Lower leg skin (tissue), 3 donors: ENCODE measurements around the gene CDON.

Experiments
- POLR2A ChIP-seq, 2 donors: fragments of 450-650 bp; IDR thresholded peaks; one replicate each; pipeline ENCODE4 v1.6.1; 2016 to 2017; ENCODE audit warnings: antibody characterized with exemption in 2 of 2, mild to moderate bottlenecking in 1 of 2, moderate library complexity in 1 of 2
- TF ChIP-seq, protein P1 (sequence below), 3 donors: fragments of 450-650 bp; IDR thresholded peaks; one replicate each; pipeline ENCODE4 v1.5.1; 2016; ENCODE audit warnings: antibody characterized with exemption in 3 of 3, mild to moderate bottlenecking in 3 of 3, moderate library complexity in 2 of 3

DNA sequence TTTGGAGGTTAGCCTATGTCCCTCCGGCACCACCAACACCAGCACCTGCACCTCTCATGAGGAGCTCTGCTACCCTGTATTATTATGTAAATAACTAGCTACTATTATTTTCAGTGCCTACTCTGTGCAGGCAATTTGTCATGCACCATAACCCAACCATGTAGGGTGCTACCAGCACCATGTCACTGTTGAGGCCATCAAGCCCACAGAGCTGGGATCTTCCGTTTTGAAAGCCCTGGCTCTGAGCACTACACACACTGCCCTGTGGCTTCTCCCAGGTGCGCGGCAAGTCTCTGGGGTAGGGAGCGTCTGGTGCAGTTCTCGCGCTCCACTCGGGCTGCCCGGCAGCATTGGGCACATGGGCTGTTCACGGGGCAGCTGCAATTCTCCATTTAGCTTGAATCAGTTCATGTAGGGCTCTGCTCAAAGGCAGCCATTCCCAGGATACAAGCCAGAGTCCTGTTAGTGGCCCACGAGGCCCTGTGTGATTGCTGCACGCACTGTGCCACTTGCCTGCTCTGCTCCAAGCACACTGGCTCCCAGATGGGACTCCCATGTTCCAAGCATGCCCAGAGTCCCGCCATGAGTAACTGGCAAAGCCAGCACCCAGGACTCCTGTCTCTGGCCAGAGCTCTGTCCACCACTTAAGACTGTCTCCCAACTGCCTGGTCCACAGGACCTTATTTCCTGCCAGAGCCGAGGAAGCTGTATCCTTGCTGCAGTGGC lies 42.5 kb upstream of the CDON start:
- TF ChIP-seq, protein P1, sequence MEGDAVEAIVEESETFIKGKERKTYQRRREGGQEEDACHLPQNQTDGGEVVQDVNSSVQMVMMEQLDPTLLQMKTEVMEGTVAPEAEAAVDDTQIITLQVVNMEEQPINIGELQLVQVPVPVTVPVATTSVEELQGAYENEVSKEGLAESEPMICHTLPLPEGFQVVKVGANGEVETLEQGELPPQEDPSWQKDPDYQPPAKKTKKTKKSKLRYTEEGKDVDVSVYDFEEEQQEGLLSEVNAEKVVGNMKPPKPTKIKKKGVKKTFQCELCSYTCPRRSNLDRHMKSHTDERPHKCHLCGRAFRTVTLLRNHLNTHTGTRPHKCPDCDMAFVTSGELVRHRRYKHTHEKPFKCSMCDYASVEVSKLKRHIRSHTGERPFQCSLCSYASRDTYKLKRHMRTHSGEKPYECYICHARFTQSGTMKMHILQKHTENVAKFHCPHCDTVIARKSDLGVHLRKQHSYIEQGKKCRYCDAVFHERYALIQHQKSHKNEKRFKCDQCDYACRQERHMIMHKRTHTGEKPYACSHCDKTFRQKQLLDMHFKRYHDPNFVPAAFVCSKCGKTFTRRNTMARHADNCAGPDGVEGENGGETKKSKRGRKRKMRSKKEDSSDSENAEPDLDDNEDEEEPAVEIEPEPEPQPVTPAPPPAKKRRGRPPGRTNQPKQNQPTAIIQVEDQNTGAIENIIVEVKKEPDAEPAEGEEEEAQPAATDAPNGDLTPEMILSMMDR (IDR thresholded peaks at IDR 0.05), result no peak
- TF ChIP-seq POLR2A (IDR thresholded peaks at IDR 0.05), result no peak
